ENCODE data around the gene WNT5B. TPM values are rescaled to one million over a fixed set of nuclear protein-coding genes. Genes with fewer than 3 reads are reported as not detected.
A peak's percentile ranks its signal among the peaks of the same experiment; 100 is the strongest.
"Not testable (repeated sequence)": the region's sequence is repeated elsewhere in the genome, so short reads cannot be mapped to it uniquely, and the experiment has no call there.

Gene WNT5B
- total and polyA plus RNA-seq, 9 donors = 3.1 to 20.3 (median 8.5) TPM

DNA sequence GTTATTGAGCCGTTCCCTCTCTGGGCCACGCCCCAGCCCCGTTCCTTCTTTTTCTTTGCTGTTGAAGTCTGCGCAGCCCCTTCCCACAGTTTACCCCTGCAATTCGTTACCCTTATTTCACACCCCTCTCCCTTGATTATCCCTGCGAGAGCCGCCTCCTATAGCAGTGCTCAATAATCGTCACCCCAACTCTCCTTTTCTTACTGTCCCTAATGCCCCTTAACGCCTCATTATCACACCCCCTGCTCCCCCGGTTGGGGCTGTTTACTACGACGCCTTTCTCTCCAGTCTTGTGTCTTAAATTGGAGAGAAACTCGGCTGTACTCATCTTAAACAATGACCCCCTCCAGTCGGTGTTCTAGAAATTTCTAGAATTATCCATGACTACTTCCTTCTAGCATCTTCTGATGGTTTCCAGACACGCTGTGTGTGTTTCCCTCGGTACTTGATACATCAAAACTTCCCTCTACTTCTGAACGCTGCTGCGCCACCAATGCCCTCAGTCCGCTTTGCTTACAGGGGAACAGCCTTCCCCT lies 33.9 kb upstream of the WNT5B start:
- TF ChIP-seq POLR2A (IDR thresholded peaks at IDR 0.05) = no peak
- TF ChIP-seq, protein P1, sequence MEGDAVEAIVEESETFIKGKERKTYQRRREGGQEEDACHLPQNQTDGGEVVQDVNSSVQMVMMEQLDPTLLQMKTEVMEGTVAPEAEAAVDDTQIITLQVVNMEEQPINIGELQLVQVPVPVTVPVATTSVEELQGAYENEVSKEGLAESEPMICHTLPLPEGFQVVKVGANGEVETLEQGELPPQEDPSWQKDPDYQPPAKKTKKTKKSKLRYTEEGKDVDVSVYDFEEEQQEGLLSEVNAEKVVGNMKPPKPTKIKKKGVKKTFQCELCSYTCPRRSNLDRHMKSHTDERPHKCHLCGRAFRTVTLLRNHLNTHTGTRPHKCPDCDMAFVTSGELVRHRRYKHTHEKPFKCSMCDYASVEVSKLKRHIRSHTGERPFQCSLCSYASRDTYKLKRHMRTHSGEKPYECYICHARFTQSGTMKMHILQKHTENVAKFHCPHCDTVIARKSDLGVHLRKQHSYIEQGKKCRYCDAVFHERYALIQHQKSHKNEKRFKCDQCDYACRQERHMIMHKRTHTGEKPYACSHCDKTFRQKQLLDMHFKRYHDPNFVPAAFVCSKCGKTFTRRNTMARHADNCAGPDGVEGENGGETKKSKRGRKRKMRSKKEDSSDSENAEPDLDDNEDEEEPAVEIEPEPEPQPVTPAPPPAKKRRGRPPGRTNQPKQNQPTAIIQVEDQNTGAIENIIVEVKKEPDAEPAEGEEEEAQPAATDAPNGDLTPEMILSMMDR (IDR thresholded peaks at IDR 0.05) = no peak
- TF ChIP-seq EP300 (IDR thresholded peaks at IDR 0.05) = no peak
- intact Hi-C loops (cut with DNase I) = loop anchor here in 1 of 4 donors (10.0 kb wide), 2 partner anchors 840 to 1020 kb away; partner anchors contain the start of gene WNK1
- 10 to 11% (median 11%) methylated on average over 19 of the region's 19 CpGs for WGBS, 3 donors

GRCh38 chr12:1595690-1596347 lies 33.2 kb upstream of the WNT5B start:
- peak overlapping the region; percentile 86 to 87 for H3K27ac ChIP-seq
- no peaks in the 10 kb centered on the region for H3K9me3 ChIP-seq
- DNase-seq = no peak
- WGBS, 3 donors = 79 to 81% (median 79%) methylated on average over 9 of the region's 9 CpGs
- no peaks in the 10 kb centered on the region for H3K27me3 ChIP-seq
- TF ChIP-seq POLR2A (IDR thresholded peaks at IDR 0.05) = no peak
- TF ChIP-seq, protein P1 (IDR thresholded peaks at IDR 0.05) = no peak
- no peak for TF ChIP-seq EP300 (IDR thresholded peaks at IDR 0.05)
- no peaks in the 10 kb centered on the region for H3K36me3 ChIP-seq
- H3K4me1 ChIP-seq (ENCODE audit: insufficient read depth) = peaks cover 18% of the 10 kb centered on the region
- no peak overlapping the region for H3K4me3 ChIP-seq
- intact Hi-C loops (cut with DNase I) = loop anchor here in 1 of 4 donors (10.0 kb wide), 2 partner anchors 841 to 1021 kb away; partner anchors contain the start of gene WNK1

More for the DNA sequence above, 33.9 kb upstream of the WNT5B start:
- H3K36me3 ChIP-seq = no peaks in the 10 kb centered on the region
- H3K4me3 ChIP-seq = peak overlapping the region; percentile 68
- H3K27me3 ChIP-seq = no peaks in the 10 kb centered on the region
- H3K9me3 ChIP-seq = no peaks in the 10 kb centered on the region
- DNase-seq = no peak
- H3K27ac ChIP-seq = peak overlapping the region; percentile 86 to 87
- H3K4me1 ChIP-seq (ENCODE audit: insufficient read depth) = peaks cover 18% of the 10 kb centered on the region

- no peaks in the 10 kb centered on the region for H3K36me3 ChIP-seq
- H3K4me3 ChIP-seq = no peak overlapping the region
- no peak overlapping the region for H3K27ac ChIP-seq
- H3K27me3 ChIP-seq = no peaks in the 10 kb centered on the region
- H3K4me1 ChIP-seq (ENCODE audit: insufficient read depth) = peaks cover 4% of the 10 kb centered on the region
- no peaks in the 10 kb centered on the region for H3K9me3 ChIP-seq
- 96 to 97% (median 97%) methylated on average over 3 of the region's 3 CpGs for WGBS, 3 donors
- intact Hi-C loops (cut with DNase I) = loop anchor here in 1 of 4 donors (10.0 kb wide), 2 partner anchors 844 to 1024 kb away; partner anchors contain the start of gene WNK1
- TF ChIP-seq POLR2A (IDR thresholded peaks at IDR 0.05) (no peak), EP300 (IDR thresholded peaks at IDR 0.05) (no peak)
- TF ChIP-seq, protein P1 (IDR thresholded peaks at IDR 0.05) = no peak
- DNase-seq = no peak
Observed at GRCh38 chr12:1598757-1599156, 30.3 kb upstream of the WNT5B start.

GRCh38 chr12:1602706-1603105 lies 26.3 kb upstream of the WNT5B start:
- H3K27me3 ChIP-seq; intact Hi-C loops (cut with DNase I): not testable (repeated sequence)
- WGBS, 3 donors = 90 to 91% (median 91%) methylated on average over 9 of the region's 9 CpGs

More at GRCh38 chr12:1602706-1603105, 26.3 kb upstream of the WNT5B start:
- not testable (repeated sequence) for DNase-seq; H3K9me3 ChIP-seq; H3K4me1 ChIP-seq (ENCODE audit: insufficient read depth); H3K27ac ChIP-seq; H3K36me3 ChIP-seq; H3K4me3 ChIP-seq

All from ovary (tissue), 9 donors.